NCI-H2107 treated with DMSO at 0.1 percent for 48 hours (cell line): ENCODE results near the gene HPSE.
"Not testable (repeated sequence)": the region's sequence is repeated elsewhere in the genome, so short reads cannot be mapped to it uniquely, and the experiment has no call there.

Experiments
- DNase-seq: peaks from one replicate; lab custom pipeline; 2025; ENCODE audit not compliant: unreplicated experiment; lab: John Stamatoyannopoulos, UW

HPSE gene

GRCh38 chr4:83335701-83336100, 1.1 kb upstream of the HPSE start:
- DNase-seq: no peak

- DNase-seq: no peak
Measured at GRCh38 chr4:83331956-83332355, 2.7 kb downstream of the HPSE start.

GRCh38 chr4:83329521-83330110, 5.0 kb downstream of the HPSE start:
- no peak for DNase-seq

- DNase-seq: no peak
Measured at GRCh38 chr4:83328521-83329187, 6.0 kb downstream of the HPSE start.

GRCh38 chr4:83326546-83326945, 8.1 kb downstream of the HPSE start:
- no peak for DNase-seq

GRCh38 chr4:83325306-83325705, 9.3 kb downstream of the HPSE start:
- DNase-seq: not testable (repeated sequence)

GRCh38 chr4:83323136-83323535, 11.5 kb downstream of the HPSE start:
- no peak for DNase-seq

- DNase-seq: no peak
Measured at GRCh38 chr4:83320548-83320947, 14.1 kb downstream of the HPSE start.

- no peak for DNase-seq
Measured at GRCh38 chr4:83318666-83319065, 16.0 kb downstream of the HPSE start.

GRCh38 chr4:83317671-83318070, 17.0 kb downstream of the HPSE start:
- DNase-seq: no peak

GRCh38 chr4:83316459-83317165, 18.0 kb downstream of the HPSE start:
- no peak for DNase-seq

- no peak for DNase-seq
Measured at GRCh38 chr4:83315341-83315870, 19.2 kb downstream of the HPSE start.

- no peak for DNase-seq
Measured at GRCh38 chr4:83308672-83309071, 26.0 kb downstream of the HPSE start.

GRCh38 chr4:83307920-83308319, 26.7 kb downstream of the HPSE start:
- no peak for DNase-seq

GRCh38 chr4:83305187-83305586, 29.5 kb downstream of the HPSE start:
- DNase-seq: no peak

- no peak for DNase-seq
Measured at GRCh38 chr4:83297548-83298260, 36.9 kb downstream of the HPSE start.

- no peak for DNase-seq
Measured at GRCh38 chr4:83293305-83294046, 41.2 kb downstream of the HPSE start.

- DNase-seq: not testable (repeated sequence)
Measured at GRCh38 chr4:83290059-83290774, 44.4 kb downstream of the HPSE start.

GRCh38 chr4:83288381-83288780, 46.3 kb downstream of the HPSE start:
- not testable (repeated sequence) for DNase-seq

GRCh38 chr4:83285055-83285407, 49.6 kb downstream of the HPSE start:
- DNase-seq: no peak
